ENCODE measurements around the gene C5orf52.
"Not testable (repeated sequence)": the region's sequence is repeated elsewhere in the genome, so short reads cannot be mapped to it uniquely, and the experiment has no call there.

Gene C5orf52

DNA sequence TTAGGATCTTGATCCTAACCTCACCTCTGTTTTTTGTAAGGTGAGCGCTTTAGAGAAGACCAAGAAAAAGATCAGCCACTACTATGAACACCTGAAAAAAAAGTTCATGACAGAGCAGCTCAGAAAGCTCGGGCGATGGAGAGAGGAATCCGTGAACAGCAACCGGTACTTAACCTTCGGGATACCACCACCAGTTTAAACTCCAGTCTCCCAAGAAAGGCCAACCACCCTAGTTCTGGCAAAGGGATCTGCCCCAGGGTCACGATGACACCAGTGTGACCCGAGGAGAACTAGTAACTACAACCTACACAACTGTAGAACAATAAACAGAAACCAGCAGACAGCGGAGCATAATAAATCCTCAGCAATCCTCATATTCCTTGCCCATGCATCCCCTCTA, 8.5 kb downstream of the C5orf52 start:
- DNase-seq: no peak

GRCh38 chr5:157680239-157680638, 8.9 kb downstream of the C5orf52 start:
- DNase-seq: no peak

DNA sequence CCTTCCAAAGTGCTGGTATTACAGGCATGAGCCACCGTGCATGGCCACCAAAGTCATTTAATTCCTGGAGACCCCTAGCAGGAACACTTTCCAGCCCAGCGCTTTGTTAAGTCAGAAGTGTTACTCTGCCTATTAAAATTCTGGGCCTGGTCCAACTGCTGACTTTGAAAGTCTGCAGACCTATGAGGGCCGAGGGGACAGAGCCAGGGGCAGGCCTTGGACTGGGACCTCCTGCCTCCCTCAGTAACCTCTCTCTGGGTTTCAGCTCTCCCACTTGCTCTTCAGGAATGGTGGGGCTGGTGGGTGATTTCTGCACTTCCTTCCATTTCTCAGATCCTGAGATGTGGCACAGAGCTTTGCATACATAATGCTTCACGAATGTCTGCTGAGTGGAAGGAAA, 9.7 kb downstream of the C5orf52 start:
- no peak for DNase-seq

- no peak for DNase-seq
These were observed 10.9 kb downstream of the C5orf52 start for GRCh38 chr5:157682257-157682656.

- DNase-seq: not testable (repeated sequence)
These were observed 15.2 kb downstream of the C5orf52 start for GRCh38 chr5:157686276-157687197.

DNA sequence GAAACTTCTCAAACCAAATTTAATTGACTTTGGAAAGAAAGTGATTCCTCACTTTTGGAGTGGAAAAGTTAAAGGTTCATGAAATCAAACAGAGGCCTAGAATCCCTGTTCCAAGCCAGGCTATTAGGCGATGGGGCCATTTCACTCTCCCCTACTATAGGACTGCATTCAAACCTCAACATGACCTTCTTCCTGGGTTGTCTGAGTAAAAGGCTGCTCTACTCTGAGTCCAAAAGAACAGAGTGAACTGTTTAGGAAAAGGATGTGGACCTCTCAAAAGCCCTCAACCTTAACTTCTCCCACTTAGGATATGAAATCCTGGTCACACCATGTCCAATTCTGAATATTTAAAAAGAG, 15.8 kb downstream of the C5orf52 start:
- no peak for DNase-seq

DNA sequence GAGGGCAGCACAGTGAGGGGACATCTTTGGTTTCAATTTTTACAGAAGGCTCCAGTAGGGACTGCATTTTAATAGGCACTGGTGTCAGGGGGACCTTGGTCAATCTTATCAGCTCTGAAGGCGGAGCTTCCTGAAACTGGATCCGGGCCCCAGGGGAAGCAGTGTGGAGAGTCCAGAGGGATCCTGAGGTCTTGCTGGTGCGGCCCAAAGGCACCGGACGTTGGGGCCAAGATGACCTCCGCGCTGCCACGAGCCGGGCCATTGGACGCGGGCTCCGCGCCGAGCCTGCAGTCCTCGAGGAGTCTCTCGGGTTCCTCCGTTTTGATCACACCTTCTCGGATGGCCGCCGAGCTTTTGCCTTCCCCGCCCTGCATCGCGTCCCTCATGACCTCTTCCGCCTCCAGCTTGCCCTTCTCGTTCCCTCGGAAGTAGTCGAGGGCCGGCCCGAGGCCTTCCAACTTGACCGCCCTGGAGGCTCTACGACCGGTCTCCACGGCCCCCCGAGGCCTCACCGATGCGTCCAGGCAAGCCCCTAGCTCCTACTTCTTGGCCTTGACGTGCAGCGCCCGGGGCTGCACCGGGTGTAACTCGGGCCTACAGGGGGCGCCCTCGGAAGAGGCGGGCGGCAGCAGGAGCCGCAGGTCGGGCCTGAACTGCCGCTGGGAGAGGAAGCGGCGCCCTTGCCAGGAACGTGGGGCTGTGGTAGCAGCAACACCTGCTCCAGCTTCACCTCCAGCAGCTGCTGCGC, 18.8 kb downstream of the C5orf52 start:
- no peak for DNase-seq

- DNase-seq: no peak
These were observed 19.5 kb downstream of the C5orf52 start for GRCh38 chr5:157690690-157691433.

DNA sequence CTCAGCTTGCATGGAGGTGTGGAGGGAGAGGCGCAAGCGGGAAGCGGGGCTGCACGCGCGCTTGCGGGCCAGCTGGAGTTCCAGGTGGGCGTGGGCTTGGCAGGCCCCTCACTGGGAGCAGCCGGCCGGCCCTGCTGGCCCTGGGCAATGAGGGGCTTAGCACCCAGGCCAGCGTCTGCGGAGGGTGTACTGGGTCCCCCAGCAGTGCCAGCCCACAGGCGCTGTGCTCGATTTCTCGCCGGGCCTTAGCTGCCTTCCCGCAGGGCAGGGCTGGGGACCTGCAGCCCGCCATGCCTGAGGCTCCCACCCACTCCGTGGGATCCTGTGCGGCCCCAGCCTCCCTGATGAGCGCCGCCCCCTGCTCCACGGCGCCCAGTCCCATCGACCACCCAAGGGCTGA, 22.5 kb downstream of the C5orf52 start:
- DNase-seq: not testable (repeated sequence)

- DNase-seq: not testable (repeated sequence)
These were observed 24.8 kb downstream of the C5orf52 start for GRCh38 chr5:157696154-157696553.

DNA sequence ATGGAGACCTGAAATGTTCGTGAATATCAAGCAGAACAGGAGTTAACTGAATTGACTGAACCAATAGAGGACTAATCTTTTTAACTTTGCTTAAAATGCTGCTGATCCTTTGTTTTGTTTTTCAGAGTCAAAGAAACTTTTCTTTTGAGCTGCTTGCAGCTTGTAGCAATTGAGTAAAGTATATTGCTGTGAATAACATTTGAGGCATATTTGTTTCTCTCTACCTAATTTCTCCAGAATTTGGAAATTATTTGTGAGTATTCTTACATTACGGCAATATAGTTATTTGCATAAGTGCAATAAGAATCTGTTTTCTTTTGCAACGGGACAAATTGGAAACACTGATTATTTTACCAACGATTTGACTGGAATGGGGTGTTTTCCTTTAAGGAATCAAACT, 27.3 kb downstream of the C5orf52 start:
- DNase-seq: not testable (repeated sequence)

GRCh38 chr5:157703736-157704135, 32.4 kb downstream of the C5orf52 start:
- DNase-seq: no peak

GRCh38 chr5:157708866-157709265, 37.5 kb downstream of the C5orf52 start:
- DNase-seq: no peak

- DNase-seq: no peak
These were observed 38.0 kb downstream of the C5orf52 start for GRCh38 chr5:157709346-157709745.

DNA sequence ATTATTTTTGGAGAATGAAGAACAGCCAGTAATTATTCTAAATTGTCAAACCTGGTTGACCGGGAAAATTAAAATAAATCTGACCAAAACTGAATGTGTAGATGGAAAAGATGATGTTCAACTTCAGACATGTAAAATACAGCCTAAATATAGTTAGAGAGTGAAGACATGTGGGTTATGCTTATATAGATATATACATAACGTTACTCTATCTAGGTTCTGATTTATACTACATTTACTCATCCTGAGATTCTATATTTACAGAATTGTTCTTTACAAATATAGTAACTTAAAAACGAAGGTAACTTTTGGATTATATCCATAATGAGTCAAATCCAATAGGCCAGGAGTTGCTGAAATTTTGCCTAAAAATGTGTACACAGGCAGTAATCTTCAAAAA, 39.1 kb downstream of the C5orf52 start:
- DNase-seq: no peak

DNA sequence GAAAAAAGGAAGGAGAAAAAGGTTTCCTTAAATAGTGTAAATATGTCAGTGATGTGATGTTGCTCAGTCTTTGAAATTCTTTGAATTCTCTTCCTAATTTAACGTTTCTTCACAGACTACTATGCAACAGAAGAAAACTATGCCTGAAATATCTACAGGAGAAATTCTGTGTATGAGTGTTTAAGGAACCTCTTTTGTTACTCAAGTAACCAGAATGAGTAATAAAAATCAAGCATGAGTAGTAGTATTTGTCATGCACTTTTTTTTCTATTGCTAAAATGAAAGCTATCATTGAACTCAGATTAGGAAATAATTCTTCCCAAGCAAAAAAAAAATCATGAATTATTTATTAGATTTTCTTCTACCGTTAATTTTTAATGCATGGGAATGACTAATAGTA, 39.5 kb downstream of the C5orf52 start:
- DNase-seq: no peak

GRCh38 chr5:157713830-157714595, 42.7 kb downstream of the C5orf52 start:
- DNase-seq: no peak

DNA sequence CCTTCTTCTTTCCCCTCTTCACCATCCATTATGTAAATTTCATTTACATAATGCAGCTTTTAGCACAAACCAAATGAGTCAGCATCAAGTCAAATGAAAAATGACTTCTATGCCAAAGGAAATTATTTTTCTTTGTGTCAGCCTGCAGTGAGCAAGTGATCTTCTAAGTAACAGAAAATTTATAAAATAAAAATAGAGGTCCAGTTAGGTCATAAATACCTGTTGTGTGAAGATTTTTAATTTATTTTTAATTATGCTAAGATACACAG, 43.2 kb downstream of the C5orf52 start:
- no peak for DNase-seq

DNA sequence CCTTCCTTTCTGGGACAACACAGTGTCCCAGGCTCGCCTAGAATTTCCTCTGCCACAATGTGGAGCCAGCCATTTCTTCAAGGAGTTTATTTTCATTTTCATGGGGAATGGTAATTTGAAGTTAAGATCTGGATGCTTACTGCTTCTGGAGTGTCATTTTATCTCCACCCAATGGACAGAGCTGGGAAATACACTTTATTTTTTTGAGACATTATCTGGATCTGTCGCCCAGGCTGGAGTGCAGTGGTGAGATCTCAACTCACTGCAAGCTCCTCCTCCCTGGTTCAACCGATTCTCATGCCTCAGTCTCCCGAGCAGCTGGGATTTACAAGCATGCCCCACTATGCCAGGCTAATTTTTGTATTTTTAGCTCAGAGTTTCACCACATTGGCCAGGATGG, 47.2 kb downstream of the C5orf52 start:
- no peak for DNase-seq

DNA sequence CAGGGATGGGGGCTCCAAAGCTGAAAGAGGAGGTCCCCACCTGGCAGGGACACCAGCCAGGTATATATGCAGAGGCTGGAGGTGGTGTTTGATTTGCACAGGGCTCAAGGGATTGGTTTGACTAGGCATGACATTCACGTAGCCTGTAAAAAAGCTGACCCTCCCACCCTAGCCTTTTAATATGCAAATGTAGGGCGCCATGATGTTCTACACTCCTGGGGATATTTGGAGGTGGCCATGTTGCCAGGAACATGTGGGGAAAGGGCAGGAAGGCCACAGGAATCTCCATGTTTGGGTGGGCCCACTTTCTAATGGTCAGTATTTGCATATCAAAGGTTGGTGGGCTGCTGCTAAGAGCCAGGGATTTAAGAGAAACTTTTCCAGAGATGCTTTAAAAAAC, 47.9 kb downstream of the C5orf52 start:
- DNase-seq: no peak

DNA sequence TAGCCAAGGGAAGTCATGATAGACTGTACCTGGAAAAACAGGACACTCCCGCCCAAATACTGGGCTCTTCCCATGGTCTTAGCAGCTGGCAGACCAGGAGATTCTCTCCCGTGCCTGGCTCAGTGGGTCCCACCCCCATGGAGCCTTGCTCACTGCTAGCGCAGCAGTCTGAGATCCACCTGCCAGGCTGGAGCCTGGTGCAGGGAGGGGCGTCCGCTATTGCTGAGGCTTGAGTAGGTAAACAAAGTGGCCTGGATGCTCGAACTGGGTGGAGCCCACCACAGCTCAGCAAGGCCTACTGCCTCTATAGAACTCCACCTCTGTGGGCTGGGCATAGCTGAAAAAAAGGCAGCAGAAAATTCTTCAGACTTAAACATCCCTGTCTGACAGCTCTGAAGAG, 49.8 kb downstream of the C5orf52 start:
- DNase-seq: no peak

DNA sequence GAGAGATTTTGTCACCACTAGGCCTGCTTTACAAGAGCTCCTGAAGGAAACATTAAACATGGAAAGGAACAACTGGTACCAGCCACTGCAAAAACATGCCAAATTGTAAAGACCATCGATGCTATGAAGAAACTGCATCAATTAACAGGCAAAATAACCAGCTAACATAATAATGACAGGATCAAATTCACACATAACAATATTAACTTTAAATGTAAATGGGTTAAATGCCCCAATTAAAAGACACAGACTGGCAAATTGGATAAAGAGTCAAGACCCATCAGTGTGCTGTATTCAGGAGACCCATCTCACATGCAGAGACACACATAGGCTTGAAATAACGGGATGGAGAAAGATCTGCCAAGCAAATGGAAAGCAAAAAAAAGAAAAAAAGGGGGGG, 51.6 kb downstream of the C5orf52 start:
- not testable (repeated sequence) for DNase-seq

- DNase-seq: not testable (repeated sequence)
These were observed 55.3 kb downstream of the C5orf52 start for GRCh38 chr5:157726607-157727006.
